AG04450 (cell line): ENCODE results near the gene PCDH10. TPM values are rescaled to one million over a fixed set of nuclear protein-coding genes. Genes with fewer than 3 reads are reported as not detected.

Experiments
- CTCF ChIA-PET: fragments of 300-600, 350-600 bp; formaldehyde crosslinking; extraction: SDS; loops from one replicate; lab custom pipeline; 2022; ENCODE audit warnings: antibody characterized with exemption, inconsistent platforms; lab: Charles Lee
- POLR2A ChIA-PET: fragments of 350-600 bp; formaldehyde crosslinking; extraction: SDS; loops from one replicate; lab custom pipeline; 2021; ENCODE audit warnings: antibody characterized with exemption, inconsistent platforms; lab: Yijun Ruan, JAX
- DNase-seq: peaks from one replicate; pipeline ENCODE4 v3.0.0-alpha.2; 2011; ENCODE audit warnings: low read depth, low spot score
- H3K27ac ChIP-seq: one replicate; pipeline ENCODE4 v1.5.1; 2012; ENCODE audit warnings: low read depth, low read length, control low read depth
- H3K27me3 ChIP-seq: one replicate; pipeline ENCODE4 v1.6.0; 2012; ENCODE audit warnings: low read length; ENCODE audit not compliant: control insufficient read depth, insufficient read depth
- H3K4me3 ChIP-seq: 2 replicates; pipeline ENCODE4 v1.5.1; 2011; ENCODE audit warnings: mild to moderate bottlenecking, low read depth, low read length, control low read depth
- H3K9me3 ChIP-seq: 2 replicates; pipeline ENCODE4 v1.5.1; 2012; ENCODE audit warnings: low read length; ENCODE audit not compliant: control insufficient read depth, insufficient read depth
- CTCF ChIP-seq: IDR thresholded peaks from 2 replicates; pipeline ENCODE4 v1.5.1; 2011; ENCODE audit warnings: low read depth, low read length, control low read depth, inconsistent platforms
- polyA plus RNA-seq: library from polyadenylated mRNA; depleted of rRNA; stranded (reverse); fragments of >200 nt; gene quantifications from 2 replicates; pipeline ENCODE4 v1.2.3, GENCODE V29; 2011

PCDH10 gene
- polyA plus RNA-seq, 1 experiment = 0.37 TPM

- Histone ChIP-seq H3K9me3 (peaks cover 3% of the 10 kb centered on the region; the same call in 1 of the 2 replicates), H3K27me3 (peaks cover 25% of the 10 kb centered on the region), H3K27ac (no peak overlapping the region), H3K4me3 (peak overlapping the region; percentile 61)
- TF ChIP-seq CTCF = no peak
- no peak for DNase-seq
- ChIA-PET POLR2A (no interaction called here), CTCF (interaction anchor here (0.6 to 3.4 kb wide), 38 partner anchors 8 to 1774 kb away, joined by 3 to 32 read pairs (median 4); no protein-coding TSS in a partner anchor)
These were observed 3.1 kb upstream of the PCDH10 start for GRCh38 chr4:133145758-133146573.

- Histone ChIP-seq H3K9me3 (peaks cover 3% of the 10 kb centered on the region; the same call in 1 of the 2 replicates), H3K4me3 (peak overlapping the region; percentile 61), H3K27me3 (peaks cover 33% of the 10 kb centered on the region), H3K27ac (no peak overlapping the region)
- DNase-seq = no peak
- peak; percentile 99 for TF ChIP-seq CTCF
- ChIA-PET CTCF (interaction anchor here (0.6 to 3.4 kb wide), 61 partner anchors 8 to 1789 kb away, joined by 3 to 32 read pairs (median 4); no protein-coding TSS in a partner anchor), POLR2A (no interaction called here)
These were observed 2.4 kb upstream of the PCDH10 start for GRCh38 chr4:133146574-133147241.

GRCh38 chr4:133147286-133147821 is 1.7 kb upstream of the PCDH10 start:
- Histone ChIP-seq H3K9me3 (peaks cover 3% of the 10 kb centered on the region; the same call in 1 of the 2 replicates), H3K27ac (no peak overlapping the region), H3K4me3 (peak overlapping the region; percentile 52), H3K27me3 (peaks cover 39% of the 10 kb centered on the region)
- DNase-seq = no peak
- TF ChIP-seq CTCF = no peak
- CTCF ChIA-PET = interaction anchor here (0.6 to 3.4 kb wide), 57 partner anchors 7 to 1789 kb away, joined by 3 to 32 read pairs (median 4); no protein-coding TSS in a partner anchor
- POLR2A ChIA-PET = no interaction called here

- H3K4me3 ChIP-seq = peak overlapping the region; percentile 69
- H3K27ac ChIP-seq = no peak overlapping the region
- H3K27me3 ChIP-seq = peaks cover 47% of the 10 kb centered on the region
- TF ChIP-seq CTCF = peak; percentile 12; the same call in 1 of the 2 replicates
- DNase-seq = no peak
- peaks cover 3% of the 10 kb centered on the region; the same call in 1 of the 2 replicates for H3K9me3 ChIP-seq
- ChIA-PET CTCF (interaction anchor here (1.4 to 3.4 kb wide), 6 partner anchors 10 to 1784 kb away, joined by 3 to 32 read pairs (median 9); no protein-coding TSS in a partner anchor), POLR2A (no interaction called here)
These were observed 989 bp upstream of the PCDH10 start for GRCh38 chr4:133147921-133148689.
